Upper lobe of right lung (tissue), 1 donor: ENCODE data around the gene LRMDA. TPM values are rescaled to one million over a fixed set of nuclear protein-coding genes. Genes with fewer than 3 reads are reported as not detected.

Experiments
- ATAC-seq: fragments of 200-7000 bp; cut with Tn5 transposase; one replicate; pipeline ENCODE4 v1.9.1; 2020; ENCODE audit warnings: mild to moderate bottlenecking, moderate library complexity
- DNase-seq: peaks from one replicate; pipeline ENCODE4 v3.0.0-alpha.2; 2020
- H3K27ac ChIP-seq: fragments of 200-600 bp; one replicate; pipeline ENCODE4 v1.8.0; 2022
- H3K27me3 ChIP-seq: fragments of 200-600 bp; one replicate; pipeline ENCODE4 v1.8.0; 2022; ENCODE audit warnings: mild to moderate bottlenecking
- H3K36me3 ChIP-seq: fragments of 200-600 bp; one replicate; pipeline ENCODE4 v1.8.0; 2022
- H3K4me1 ChIP-seq: fragments of 200-600 bp; one replicate; pipeline ENCODE4 v1.8.0; 2022
- H3K4me3 ChIP-seq: fragments of 200-600 bp; one replicate; pipeline ENCODE4 v1.8.0; 2022; ENCODE audit warnings: mild to moderate bottlenecking
- H3K9me3 ChIP-seq: fragments of 200-600 bp; one replicate; pipeline ENCODE4 v1.8.0; 2022
- intact Hi-C: fragments of 100-400 bp; cut with DNase I; formaldehyde crosslinking; loops from one replicate; pipeline ENCODE4 v1.11.0; 2022
- total RNA-seq: library from RNA; stranded (reverse); fragmentation: NEBNext Ultra II Directional; extraction: Animal tissue kit (Norgen Biotek cat#: 25700); gene quantifications from one replicate; pipeline ENCODE4 v1.2.1, GENCODE V29; 2021
- TF ChIP-seq, protein P1 (sequence below): fragments of 200-600 bp; IDR thresholded peaks from one replicate; pipeline ENCODE4 v1.8.0; 2022; ENCODE audit warnings: antibody characterized with exemption
- donor health status: DM: no; HTN: yes; CAD: no; lungs with severe emphysema.

Gene LRMDA
- total RNA-seq, 1 donor from 2014 or later = 20.0 TPM

DNA sequence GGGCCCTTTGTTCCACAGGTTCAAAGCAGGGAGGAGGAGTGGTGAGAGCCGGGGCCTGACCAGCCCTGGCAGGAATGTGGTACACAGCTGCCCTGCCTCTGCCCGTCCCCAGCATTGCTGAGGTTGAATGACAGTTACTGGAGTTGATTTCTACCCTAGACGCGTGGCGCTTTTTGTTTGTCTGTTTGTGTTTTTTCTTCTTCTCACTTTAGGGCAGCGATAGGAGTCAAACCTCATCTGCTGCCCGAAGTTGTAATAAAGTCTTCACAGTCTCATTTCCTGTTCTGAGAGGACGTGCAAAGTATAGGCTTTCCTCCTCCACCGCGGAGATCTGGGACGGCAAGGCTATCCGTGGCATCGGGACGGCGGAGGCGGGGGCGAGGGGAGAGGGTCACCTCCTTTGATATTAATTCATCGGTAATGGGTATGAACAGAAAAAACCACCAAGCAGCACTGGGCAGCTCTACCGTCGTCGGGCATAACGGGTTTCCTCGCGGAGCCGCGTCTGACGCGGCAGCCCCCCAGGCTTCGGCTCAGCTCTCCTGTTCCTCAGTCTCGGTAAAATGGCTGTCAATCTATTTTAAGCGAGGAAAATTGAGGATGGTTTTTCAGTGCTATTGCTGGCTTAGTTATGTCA lies 160.8 kb downstream of the LRMDA start:
- DNase-seq (no peak), ATAC-seq (peak; percentile 33)
- Histone ChIP-seq H3K4me1 (no peaks in the 10 kb centered on the region), H3K27ac (no peak overlapping the region), H3K36me3 (no peaks in the 10 kb centered on the region), H3K27me3 (no peaks in the 10 kb centered on the region), H3K9me3 (no peaks in the 10 kb centered on the region), H3K4me3 (peak overlapping the region; percentile 19)
- TF ChIP-seq, protein P1, sequence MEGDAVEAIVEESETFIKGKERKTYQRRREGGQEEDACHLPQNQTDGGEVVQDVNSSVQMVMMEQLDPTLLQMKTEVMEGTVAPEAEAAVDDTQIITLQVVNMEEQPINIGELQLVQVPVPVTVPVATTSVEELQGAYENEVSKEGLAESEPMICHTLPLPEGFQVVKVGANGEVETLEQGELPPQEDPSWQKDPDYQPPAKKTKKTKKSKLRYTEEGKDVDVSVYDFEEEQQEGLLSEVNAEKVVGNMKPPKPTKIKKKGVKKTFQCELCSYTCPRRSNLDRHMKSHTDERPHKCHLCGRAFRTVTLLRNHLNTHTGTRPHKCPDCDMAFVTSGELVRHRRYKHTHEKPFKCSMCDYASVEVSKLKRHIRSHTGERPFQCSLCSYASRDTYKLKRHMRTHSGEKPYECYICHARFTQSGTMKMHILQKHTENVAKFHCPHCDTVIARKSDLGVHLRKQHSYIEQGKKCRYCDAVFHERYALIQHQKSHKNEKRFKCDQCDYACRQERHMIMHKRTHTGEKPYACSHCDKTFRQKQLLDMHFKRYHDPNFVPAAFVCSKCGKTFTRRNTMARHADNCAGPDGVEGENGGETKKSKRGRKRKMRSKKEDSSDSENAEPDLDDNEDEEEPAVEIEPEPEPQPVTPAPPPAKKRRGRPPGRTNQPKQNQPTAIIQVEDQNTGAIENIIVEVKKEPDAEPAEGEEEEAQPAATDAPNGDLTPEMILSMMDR = no peak
- intact Hi-C loops = no loop called here

DNA sequence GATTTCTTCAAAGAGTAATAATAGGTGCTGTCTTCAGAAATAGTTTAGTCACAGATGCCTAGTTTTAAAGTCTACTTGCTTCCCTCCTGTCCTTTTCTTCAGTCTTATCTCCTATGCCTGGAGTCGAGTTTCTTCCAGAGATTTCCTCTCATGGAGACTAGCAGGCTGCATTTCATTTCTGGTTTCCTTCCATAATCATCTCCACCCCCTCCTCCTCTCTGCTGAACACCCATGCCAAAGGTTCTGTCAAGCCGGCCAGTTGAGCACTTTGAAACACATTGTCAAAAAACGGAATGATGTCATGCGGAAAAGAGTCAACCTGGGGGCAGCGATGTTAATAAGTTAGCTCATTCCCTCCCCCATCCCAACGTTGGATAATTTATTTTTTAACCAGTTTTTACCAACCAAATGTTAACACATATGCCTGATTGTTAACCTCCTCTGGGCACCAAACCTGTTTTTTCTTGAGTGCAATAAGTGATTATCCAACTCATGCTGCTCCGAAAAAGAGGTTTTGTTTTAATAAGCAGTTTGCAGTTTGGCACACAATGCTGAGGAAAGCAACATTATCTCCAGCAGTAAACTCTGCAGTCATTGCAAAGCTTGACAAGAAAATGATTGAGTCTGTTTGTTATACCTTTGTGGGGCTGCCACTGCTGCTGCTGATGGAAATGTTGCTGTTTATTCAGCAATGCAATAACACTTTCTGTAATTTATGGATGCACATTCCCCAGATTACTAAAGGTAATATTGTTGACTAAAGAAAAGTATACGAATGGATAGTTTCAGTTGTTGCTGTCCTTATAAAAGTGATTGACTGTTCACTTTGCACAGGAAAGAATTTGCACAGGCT lies 161.6 kb downstream of the LRMDA start:
- intact Hi-C loops = no loop called here
- H3K27ac ChIP-seq = no peak overlapping the region
- H3K27me3 ChIP-seq = no peaks in the 10 kb centered on the region
- peak overlapping the region; percentile 19 for H3K4me3 ChIP-seq
- no peaks in the 10 kb centered on the region for H3K9me3 ChIP-seq
- no peaks in the 10 kb centered on the region for H3K4me1 ChIP-seq
- no peaks in the 10 kb centered on the region for H3K36me3 ChIP-seq
- TF ChIP-seq, protein P1 = no peak
- no peak for DNase-seq
- no peak for ATAC-seq

DNA sequence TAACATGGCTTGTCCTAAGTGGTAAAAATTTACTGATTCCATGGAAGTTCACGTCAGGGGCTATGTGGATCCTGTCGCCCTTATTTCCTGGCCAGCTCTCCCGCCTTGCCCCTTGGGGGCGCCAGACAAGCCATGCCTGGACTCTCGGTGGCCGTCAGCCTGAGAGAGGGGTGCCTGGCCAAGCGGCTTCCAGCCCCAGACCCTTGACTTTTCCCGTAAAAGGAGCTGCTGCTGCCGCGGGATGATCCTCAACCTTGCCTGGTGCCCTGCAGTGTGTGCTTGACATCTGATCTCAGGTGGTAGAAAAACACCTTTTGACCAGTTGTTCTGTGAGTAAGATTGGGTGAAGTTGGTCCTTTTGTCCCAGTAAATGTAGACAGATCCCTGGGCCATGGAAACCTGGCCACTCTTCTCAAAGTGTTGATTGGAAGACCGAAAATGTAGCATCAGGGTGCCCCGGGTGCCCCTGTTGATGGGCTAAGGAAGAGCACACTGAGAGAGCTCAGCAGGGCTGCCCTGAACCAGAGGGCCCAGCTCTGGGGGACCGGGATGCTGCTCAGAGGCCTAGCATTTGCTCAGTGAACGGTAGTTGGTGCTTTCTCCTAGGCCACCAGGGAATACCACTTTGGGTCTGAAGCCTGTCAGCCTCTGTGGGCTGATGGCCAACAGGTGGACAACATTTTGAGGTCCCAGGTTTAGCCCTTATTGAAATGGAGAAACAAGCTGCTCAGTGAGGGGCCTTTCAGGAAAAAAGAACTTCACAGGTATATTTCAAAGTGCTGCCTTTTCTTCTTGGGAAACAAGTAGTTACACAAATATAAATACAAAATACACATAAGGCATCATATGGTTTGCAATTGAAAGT lies 162.5 kb downstream of the LRMDA start:
- Histone ChIP-seq H3K36me3 (no peaks in the 10 kb centered on the region), H3K27me3 (no peaks in the 10 kb centered on the region), H3K4me1 (no peaks in the 10 kb centered on the region), H3K4me3 (no peak overlapping the region), H3K27ac (no peak overlapping the region), H3K9me3 (no peaks in the 10 kb centered on the region)
- TF ChIP-seq, protein P1 = peak; percentile 23
- intact Hi-C loops = no loop called here
- DNase-seq (no peak), ATAC-seq (no peak)

DNA sequence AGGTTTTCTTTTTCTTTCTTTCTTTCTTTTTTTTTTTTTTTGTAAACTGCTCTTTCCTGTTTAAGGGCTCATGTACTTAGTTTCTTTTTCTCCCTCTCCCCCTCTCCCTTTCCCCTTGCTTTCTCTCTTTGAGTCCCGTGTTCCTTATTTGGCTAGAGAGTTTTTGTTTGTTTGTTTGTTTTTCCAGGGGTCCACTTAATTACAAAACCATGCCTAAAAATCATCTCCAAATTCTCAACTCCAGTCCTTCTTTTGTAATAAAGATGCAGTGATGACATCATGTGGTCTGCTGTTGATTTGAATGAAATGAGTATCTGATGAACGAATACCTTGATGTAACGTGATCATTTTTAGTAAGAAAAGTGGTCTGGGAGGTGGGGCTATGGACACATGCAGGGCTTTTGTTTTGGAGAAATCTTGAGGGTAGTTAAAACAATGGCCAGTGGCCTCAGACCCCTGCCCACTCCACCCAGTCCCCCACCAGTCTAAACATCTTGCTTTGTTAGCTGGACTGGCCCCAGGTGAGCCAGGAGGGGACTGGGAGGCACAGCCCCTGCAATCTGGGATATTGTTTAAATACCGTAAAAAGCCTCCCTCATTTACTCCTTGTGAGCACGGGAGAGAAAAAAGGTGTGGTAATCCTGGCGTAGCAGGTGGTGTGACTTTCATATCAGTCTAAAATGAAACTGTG lies 165.7 kb downstream of the LRMDA start:
- Histone ChIP-seq H3K36me3 (no peaks in the 10 kb centered on the region), H3K27me3 (no peaks in the 10 kb centered on the region), H3K4me1 (no peaks in the 10 kb centered on the region), H3K4me3 (no peak overlapping the region), H3K9me3 (no peaks in the 10 kb centered on the region), H3K27ac (no peak overlapping the region)
- ATAC-seq = no peak
- no peak for DNase-seq
- TF ChIP-seq, protein P1 = no peak
- intact Hi-C loops = no loop called here

DNA sequence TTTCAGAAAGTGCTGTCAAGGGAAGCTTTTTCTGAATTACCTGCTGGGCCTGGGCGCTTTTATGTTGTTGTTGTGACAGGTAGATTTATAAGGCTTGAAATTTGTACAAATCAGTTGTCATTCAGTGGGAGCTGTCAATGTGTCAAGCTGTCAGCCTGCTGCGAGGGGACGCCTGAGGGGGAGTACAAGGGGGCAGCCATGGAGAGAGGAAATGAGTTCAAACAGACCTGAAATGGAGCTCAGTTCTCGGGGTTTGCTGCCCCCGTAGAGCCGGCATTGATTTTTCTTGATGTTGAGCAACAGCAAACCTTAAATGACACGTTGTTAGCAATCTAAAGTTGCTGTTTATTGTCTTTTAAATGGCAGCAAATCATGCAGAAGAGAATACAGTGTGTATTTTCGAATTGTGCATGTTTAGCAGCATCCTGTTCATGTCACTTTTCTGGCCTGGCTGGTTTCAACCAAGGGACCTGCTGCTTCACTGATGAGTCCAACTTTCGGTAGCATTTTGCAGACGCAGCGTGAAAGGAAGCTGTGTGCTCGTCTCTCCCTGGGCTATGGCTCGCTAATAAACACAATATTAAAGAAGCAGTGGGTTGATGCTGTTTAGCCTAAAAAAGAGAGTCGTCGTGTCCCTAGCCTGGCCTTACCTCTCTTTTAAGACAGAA lies 166.5 kb downstream of the LRMDA start:
- intact Hi-C loops = no loop called here
- DNase-seq = no peak

More for the DNA sequence above, 166.5 kb downstream of the LRMDA start:
- no peaks in the 10 kb centered on the region for H3K9me3 ChIP-seq
- H3K4me3 ChIP-seq = no peak overlapping the region
- no peaks in the 10 kb centered on the region for H3K27me3 ChIP-seq
- TF ChIP-seq, protein P1 = no peak
- ATAC-seq = no peak
- no peaks in the 10 kb centered on the region for H3K4me1 ChIP-seq
- H3K36me3 ChIP-seq = no peaks in the 10 kb centered on the region
- H3K27ac ChIP-seq = no peak overlapping the region
